GM18868 (cell line): Measurements from ENCODE around the gene UBE2E2.

Source experiments
- ATAC-seq: cut with Tn5 transposase; IDR thresholded peaks from one replicate; pipeline ENCODE4 v1.9.1; 2021; ENCODE audit warnings: mild to moderate bottlenecking, moderate library complexity; ENCODE audit not compliant: unreplicated experiment

Gene UBE2E2

DNA sequence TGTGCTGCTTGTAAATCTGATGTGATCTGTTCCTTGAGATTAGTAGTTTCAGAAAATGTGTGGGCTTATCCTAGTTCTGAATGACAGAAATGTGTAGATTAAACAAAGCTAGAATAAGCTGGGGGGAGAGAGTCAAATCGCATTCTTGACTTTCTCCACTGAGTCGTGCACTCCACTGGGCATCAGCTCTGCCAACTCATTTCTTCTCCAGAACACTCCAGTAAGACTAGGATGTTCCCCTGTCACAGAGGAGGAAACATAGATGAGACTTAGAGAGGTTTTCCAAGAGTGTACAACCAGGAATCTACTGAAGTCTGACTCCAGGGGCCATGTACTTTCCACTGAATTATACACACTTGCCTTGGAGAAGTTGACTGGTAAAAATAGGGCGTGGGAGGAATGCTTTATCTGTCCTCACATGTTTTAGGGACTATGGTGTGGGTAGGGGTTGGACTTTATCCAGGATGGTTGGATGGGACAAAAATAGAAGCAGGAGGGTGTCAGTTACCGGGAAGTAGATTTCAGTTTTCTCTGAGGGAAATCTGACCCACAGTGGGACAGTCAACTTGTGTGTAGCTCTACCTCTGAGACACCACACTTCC lies 298.2 kb downstream of the UBE2E2 start:
- ATAC-seq, result no peak

- no peak for ATAC-seq
These were observed 305.3 kb downstream of the UBE2E2 start for GRCh38 chr3:23508464-23508863.

DNA sequence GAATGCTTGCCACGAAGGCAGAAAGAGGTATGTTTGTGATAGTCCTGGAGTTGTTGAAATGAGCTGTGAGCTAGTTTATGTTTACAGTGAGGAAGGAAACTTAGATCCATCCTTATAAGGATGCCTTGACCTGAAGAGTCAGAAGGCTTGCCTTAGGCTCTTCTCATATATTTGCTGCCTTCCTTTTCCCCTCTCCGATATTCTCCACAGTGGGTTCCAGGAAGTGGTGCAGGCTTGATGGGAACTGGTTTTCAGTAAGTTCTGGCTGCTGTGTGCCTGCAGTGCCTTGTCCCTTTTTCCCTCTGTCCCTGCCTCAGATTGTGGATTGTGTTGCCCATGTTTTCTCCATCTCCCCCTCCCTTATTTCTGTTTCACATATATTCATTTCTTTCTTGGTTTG lies 315.3 kb downstream of the UBE2E2 start:
- ATAC-seq, result no peak

GRCh38 chr3:23519314-23520208 lies 316.4 kb downstream of the UBE2E2 start:
- peak; percentile 83 for ATAC-seq

- no peak for ATAC-seq
These were observed 324.2 kb downstream of the UBE2E2 start for GRCh38 chr3:23527326-23527725.

- no peak for ATAC-seq
These were observed 330.5 kb downstream of the UBE2E2 start for GRCh38 chr3:23533596-23533995.

DNA sequence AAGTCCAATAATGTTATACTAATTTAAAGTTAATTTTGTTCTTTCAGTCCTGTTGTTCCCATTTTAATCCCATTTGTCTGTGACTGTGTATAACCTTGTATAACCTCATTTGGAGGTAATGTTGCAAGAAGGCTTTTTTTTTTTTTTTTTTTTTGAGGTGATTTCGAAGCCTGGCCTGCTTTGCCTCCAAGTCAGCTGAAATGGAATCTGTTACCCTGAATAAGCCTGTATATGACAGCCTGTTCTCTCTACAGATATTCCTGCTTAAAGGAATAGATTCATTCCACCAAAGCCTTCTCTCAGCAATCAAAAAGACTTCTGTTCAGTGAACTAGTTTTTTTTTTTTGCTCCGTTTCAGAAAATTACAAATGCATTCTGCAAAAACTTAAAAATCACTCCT lies 330.9 kb downstream of the UBE2E2 start:
- no peak for ATAC-seq

DNA sequence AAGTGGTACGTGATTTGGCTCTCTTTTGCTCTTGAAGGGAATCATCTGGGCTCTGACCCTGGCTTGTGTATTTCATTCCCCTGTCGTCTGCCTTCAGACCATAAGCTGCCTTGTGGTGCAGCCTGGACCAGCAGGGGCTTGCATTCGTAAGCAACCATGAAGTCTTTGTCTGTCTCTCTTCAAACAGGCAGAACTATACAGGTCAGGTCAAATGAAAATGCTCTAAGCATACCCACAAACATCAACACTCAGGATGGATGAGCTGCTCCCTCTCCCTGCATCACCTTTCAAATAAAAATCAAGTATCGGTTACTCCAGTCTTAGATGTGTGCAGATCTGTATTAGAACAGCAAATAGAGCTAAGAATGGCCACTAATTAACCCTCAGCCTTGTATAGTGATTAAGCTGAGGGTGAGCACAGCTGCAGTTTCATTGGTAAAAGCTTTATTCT lies 334.0 kb downstream of the UBE2E2 start:
- no peak for ATAC-seq

DNA sequence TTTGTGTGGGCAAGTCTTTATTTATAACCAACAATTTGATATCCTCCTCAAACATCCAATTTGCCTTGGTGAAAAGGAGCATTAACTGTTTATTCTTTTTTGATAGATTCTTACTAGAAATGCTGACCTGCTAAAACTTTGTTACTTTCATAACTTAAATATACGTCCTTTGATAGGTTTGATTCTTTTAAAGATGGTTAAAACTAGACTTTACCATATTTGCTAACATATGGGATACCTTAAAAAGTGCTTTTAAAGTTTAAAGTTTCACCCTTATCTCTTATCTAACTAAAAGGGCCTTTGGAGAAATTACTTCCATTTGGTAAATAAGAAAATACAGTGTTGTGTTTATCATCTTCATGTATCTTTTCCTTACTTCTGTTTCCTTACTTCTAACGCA lies 336.1 kb downstream of the UBE2E2 start:
- ATAC-seq, result no peak

DNA sequence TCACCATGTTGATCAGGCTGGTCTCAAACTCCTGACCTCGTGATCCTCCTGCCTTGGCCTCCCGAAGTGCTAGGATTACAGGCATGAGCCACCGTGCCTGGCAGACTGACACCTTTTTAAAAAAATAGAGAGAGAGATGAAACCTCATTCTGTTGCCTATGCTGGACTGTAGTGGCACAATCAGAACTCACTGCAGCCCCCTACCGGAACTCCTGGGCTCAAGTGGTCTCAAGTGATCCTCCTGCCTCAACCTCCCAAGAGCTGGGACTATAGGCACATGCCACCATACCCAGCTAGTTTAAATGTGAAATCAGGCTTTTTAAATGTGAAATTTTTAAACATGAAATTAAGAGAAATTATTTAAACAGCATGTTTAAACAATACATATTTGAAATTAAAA lies 337.5 kb downstream of the UBE2E2 start:
- no peak for ATAC-seq

DNA sequence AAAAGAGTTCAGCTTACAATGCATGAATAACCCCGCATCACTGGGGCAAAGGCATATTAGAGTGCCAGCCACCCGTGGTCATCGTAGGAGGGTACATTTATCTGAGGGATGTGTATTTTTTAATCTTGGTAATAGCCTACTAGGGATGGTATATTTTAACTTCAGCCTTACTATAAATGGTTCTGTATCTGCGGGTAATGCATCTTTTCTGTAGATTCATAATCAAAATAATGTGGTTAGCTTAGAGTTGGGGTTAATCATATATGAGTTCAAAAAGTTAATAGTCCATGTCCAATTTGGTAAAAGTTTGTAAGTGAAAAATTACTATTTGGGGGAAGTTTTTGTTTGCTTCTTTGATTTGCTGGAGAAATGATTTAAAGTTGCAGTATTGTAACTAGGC lies 339.0 kb downstream of the UBE2E2 start:
- ATAC-seq, result no peak

GRCh38 chr3:23546181-23546580 lies 343.1 kb downstream of the UBE2E2 start:
- ATAC-seq, result no peak

GRCh38 chr3:23547905-23548650 lies 345.0 kb downstream of the UBE2E2 start:
- ATAC-seq, result no peak

DNA sequence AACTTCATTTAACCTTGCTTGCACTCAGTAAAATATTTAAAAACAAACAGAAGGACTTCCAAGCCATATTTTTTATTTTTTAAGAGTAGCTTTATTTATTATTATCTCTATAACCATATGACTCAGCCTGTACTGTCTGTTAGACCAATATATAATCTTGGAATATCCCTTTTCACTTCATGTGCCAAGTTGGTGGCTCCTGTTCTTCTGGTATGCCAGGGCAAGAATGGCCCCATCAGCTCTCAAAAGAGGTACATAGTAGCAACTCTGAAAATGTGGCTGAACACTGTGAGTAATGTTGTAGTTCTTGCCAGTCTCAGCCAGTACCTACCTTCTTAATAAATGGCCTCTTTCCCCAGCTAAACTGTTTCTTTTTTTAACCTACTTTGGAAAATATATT lies 345.6 kb downstream of the UBE2E2 start:
- ATAC-seq, result no peak

DNA sequence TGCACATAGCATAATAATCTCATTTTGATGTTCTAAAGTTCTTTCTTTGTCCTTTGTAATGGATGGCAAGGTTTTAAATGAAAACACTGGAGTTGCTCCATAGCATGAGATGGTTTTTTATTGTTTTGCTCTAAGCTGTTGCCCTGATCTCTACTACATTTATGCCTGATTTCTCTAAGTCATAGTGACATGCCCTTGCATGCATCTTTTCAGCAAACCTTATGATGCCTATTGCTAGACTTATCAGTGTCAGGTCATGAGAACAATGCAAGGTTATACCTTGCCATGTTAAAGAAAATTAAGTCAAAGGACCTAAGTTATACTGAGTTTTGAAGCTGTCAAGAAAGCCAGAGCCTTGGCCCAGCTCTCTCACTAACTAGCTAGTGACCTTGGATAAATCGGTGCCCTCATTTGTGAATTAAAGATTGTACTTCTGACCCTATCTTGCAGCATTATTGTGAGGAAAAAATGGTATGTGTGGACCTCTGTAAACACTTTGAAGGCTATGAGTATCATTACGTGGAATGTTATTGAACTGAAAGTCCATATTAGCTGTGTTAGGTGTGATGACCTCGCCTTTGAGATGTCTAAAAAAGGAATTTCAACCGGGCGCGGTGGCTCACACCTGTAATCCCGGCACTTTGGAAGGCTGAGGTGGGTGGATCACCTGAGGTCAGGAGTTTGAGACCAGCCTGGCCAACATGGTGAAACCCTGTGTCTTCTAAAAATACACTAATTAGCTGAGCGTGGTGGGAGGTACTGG lies 346.2 kb downstream of the UBE2E2 start:
- no peak for ATAC-seq

DNA sequence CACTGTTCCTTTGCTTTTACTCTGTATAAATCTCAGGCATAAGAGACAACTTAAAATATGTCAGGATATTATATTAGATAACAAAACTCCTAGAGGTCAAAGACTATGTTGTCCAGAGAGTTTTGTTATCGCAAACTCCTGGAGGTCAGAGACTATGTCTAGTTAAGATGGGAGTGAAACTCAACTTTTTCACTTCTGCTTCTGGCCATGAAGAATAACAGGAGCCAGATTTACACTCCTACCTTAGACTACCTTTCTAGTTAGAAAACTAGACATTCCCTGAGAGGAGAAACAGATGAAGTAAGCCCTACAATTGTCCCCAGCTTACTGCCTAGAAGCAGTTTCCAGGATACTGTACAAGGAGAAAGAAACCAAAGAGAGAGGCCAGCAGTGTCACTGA lies 347.3 kb downstream of the UBE2E2 start:
- ATAC-seq, result peak; percentile 85

- no peak for ATAC-seq
These were observed 349.4 kb downstream of the UBE2E2 start for GRCh38 chr3:23552506-23552905.

- ATAC-seq, result no peak
These were observed 350.2 kb downstream of the UBE2E2 start for GRCh38 chr3:23553353-23553752.

- ATAC-seq, result no peak
These were observed 362.1 kb downstream of the UBE2E2 start for GRCh38 chr3:23565041-23565775.

GRCh38 chr3:23566499-23566898 lies 363.4 kb downstream of the UBE2E2 start:
- peak; percentile 50 for ATAC-seq
